Left forelimb (tissue), 1 donor: Measurements from ENCODE around the gene CSTA.

Experiments
- DNase-seq: peaks from one replicate; pipeline ENCODE4 v3.0.0-alpha.2; 2018; ENCODE audit warnings: low spot score

Gene CSTA, protein sequence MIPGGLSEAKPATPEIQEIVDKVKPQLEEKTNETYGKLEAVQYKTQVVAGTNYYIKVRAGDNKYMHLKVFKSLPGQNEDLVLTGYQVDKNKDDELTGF

DNA sequence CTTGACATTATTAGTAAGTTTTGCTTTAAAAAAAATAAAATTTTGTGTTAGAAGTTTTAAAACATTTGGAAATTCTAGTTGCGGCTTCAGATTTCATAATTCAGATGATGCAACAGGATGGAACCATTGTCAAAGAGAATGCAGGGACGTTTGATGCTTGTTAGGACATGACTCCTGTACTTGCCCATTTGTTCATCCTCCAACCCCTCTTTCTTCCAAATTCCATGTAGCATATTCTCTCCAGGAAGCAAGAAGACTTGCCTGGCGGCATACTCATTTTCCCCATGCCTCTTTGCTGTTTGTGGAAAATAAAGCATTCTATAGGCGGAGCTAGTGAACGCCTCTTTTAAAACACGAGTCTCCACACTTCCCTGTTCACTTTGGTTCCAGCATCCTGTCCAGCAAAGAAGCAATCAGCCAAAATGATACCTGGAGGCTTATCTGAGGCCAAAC, at the start of gene CSTA:
Gene CSTA (plus strand): TSS at position 378 of the 453 bp plus-strand sequence. CDS start 45 bp downstream, at position 423.
- DNase-seq = no peak

DNA sequence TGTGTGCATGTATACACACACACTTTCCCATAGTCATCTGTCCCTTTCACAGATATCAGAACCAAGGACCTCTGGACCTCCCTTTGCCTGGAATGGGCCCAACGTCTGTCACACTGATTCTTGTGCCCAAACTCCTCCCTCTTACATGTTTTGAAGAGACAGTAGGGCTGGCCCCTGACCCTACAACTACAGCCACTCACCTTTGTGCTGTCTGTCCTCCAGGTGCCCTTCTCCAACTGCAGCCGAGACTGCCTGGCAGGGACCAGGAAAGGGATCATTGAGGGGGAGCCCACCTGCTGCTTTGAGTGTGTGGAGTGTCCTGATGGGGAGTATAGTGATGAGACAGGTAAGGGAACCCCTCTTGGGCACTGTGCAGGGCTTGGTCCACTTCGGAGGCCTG, 43.2 kb upstream of the CSTA start:
- DNase-seq = no peak

DNA sequence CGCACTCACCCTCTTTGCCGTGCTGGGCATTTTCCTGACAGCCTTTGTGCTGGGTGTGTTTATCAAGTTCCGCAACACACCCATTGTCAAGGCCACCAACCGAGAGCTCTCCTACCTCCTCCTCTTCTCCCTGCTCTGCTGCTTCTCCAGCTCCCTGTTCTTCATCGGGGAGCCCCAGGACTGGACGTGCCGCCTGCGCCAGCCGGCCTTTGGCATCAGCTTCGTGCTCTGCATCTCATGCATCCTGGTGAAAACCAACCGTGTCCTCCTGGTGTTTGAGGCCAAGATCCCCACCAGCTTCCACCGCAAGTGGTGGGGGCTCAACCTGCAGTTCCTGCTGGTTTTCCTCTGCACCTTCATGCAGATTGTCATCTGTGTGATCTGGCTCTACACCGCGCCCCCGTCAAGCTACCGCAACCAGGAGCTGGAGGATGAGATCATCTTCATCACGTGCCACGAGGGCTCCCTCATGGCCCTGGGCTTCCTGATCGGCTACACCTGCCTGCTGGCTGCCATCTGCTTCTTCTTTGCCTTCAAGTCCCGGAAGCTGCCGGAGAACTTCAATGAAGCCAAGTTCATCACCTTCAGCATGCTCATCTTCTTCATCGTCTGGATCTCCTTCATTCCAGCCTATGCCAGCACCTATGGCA, 41.1 kb upstream of the CSTA start:
- DNase-seq = no peak

DNA sequence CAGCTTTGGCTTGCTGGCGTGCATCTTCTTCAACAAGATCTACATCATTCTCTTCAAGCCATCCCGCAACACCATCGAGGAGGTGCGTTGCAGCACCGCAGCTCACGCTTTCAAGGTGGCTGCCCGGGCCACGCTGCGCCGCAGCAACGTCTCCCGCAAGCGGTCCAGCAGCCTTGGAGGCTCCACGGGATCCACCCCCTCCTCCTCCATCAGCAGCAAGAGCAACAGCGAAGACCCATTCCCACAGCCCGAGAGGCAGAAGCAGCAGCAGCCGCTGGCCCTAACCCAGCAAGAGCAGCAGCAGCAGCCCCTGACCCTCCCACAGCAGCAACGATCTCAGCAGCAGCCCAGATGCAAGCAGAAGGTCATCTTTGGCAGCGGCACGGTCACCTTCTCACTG, 40.6 kb upstream of the CSTA start:
- no peak for DNase-seq

DNA sequence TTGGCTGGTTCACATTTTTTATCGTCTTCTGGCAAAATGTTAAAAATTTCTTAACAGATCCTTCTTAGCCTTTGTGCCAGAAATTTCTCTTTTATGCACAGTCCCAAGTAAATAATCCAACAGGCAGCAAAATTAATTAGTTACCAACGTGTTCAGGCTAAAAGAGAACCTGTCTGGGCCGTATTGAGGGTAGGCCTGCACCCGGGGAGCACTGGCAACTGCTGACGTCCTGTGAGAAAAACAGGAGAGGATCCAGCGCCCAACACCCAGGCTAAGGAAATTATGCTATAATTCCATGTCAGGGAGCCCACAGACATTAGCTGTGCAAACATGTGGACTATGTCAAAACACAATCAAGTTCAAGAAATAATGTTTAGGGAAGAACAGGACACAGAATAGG, 30.7 kb upstream of the CSTA start:
- no peak for DNase-seq

DNA sequence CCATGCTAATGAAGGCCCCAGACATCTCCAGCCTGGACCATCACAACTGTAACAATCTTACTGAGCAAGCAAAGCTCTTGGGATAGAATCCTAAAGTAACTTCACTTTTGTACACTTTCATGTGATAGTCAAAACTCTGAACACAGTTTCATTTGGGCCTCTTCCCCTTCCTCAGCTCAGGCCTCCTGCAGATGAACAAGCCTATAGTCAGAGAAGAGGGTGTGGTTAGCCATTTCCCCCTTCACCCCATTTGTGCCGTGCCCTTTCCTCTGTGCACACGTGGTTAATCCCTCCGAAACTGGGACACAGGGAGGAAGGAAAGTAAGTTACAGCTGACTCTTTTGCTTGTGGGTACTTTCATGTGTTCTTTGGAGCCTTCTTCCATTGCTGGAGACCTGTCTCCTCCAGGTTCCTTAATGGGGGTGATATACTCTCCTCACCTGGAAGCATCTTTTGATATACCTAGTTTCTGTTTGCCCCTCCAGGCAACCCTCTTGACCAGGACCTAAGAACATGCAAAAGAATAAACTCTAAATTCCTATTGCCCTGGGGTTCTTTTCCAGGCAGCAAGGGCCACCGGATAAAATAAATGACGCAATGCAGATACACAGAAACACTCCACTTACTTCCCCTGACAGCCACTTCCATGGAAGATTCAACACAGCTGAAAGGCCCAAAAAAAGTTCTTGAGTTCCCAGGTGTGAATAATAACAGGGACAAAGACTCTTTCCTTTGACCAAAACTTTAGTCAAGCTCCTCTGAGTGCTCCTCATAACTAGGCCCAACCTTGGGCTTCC, 29.6 kb upstream of the CSTA start:
- DNase-seq = no peak

DNA sequence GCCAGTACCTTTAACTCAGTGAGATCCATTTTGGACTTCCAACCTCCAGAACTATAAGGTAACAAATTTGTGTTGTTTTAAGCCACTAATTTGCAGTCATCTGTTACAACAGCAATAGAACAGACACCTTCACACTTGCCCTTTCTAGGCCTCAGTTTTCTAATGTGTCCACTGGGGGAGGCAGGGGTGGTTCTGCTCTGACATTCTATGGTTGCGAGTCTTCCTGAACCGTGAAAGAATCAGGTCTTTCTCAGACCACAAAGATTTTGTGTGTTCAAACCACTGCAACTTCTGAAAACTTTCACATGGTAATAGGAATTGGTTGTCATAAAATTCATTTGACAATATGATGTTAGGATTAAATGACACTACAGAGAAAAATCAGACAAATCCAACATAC, 26.8 kb upstream of the CSTA start:
- DNase-seq = no peak

DNA sequence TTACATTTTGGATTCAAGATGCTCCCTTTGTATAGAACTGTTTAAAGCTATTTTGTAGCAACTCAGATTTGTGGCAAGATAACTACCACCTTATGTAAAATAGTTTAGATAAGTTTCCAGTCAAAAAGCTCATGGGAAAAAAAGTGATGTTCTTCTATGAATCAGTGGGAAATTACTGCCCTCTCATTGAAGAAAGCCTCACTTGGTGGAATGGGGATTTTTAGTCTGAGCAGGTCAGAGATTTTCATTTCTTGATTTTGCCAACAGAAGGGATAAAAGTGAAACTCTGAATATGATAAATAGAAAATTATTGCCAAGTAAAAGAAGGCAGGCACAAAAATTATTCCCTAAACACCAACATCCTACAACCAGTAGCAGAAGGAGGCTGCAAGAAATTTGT, 25.8 kb upstream of the CSTA start:
- no peak for DNase-seq

DNA sequence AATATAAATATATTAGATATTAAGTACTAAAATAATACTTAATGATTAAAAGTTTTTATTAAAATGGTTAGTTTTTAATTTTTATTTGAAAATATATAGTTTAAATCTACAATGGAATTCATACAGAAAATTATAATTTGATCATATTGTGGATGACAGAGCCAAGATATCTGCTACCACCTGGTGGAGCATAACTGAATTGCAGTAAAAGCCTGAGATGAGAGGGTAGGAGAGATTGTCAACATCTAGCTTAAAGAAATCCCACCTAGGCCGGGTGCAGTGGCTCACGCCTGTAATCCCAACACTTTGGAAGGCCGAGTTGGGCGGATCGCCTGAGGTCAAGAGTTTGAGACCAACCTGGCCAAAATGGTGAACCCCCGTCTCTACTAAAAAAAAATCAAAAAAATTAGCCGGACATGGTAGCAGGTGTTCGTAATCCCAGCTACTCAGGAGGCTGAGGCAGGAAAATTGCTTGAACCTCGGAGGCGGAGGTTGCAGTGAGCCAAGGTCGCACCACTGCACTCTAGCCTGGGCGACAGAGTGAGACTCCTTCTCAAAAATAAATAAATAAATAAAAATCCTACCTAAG, 25.1 kb upstream of the CSTA start:
- DNase-seq = no peak

DNA sequence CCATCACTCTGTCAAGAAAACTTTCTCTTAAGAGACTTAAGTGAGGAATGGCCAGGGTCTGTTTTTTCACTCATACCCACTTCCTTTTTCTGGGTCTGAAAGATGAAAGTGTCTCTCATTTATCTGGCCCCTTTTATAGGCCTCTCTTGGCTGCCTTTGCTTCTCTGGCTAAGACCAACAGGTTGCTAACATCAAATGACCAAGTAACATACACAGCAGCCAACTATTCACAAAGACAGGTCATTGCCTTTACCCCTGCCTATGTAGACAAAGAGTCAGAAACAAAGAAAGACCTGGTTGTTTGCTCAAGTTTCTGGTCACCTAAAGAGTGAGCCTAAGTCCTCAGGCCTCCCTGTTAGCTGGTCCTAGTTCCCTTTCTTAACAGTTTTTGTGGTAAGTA, 24.0 kb upstream of the CSTA start:
- DNase-seq = no peak

DNA sequence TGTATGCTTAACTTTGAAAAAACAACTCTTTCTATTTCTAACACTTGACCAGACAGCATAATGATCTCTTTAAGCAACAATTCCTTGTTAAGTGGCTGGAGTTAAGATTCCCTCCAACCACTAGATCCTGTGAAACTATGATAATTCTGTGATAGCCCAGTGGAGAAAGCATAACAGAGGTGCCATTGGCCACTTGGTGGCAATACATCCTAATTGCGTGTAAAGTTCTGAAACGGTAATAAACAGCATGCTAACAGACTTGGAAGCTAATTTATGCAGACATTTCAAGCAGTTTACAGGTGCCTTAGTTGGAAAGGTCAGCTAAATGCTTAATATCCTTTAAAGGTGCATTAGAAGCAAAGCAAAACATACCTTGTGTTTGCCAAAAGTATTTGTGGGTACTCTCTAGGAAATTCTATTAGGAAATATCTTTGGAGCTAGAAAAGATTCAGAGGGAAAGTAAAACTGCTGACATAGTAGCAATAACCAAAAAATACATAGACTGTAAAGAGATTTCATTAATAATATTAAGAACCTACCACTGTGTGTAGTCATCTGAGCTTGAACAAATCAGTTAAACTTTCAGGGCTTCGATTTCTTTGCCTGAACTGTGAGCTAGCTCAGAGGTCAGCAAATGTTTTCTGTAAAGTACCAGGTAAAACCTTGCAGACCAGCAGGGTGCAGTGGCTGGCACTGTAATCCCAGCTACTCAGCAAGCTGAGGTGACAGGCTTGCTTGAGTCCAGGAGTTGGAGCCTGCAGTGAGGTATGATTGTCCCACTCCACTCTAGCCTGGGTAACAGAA, 19.0 kb upstream of the CSTA start:
- DNase-seq = no peak

DNA sequence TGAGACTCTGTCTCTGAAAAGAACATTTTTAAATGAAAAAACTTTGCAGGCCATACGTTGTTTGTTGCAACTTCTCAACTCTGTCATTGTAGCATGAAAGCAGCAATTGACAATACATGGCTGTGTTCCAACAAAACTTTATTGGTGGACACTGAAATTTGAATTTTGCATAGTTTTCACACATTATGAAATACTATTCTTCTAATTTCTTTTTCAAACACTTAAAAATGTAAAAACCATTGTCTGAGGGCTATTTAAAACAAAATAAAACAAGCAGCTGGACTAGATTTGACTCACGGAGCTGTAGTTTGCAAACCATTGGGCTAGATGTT, 18.5 kb upstream of the CSTA start:
- DNase-seq = no peak

DNA sequence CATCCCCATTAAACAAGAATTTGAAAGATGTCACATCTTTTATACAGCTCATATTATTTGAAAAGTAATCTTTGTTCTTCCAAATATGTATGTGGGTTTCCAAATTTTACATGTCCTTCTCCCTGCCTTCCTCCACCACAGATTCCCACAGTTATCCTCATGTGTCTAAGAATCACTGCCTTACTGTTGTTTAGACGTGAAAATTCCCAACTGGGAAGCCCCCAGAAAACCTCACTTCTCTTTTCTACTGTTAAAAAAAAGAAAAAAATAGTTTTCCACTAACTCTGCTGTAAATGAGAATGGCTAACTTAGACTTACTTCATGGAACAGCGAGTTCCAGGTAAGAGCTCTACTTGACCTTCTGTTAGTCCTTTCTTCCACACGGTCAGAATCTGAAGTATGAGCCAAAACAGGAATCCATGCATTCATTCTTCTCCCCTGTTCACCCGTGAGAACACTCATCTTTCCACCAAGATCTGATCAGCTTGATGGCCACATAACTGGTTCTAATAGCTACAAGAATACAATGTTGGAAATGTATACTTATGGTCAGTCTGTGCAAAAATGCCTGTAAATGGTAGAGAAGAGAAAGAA, 17.9 kb upstream of the CSTA start:
- DNase-seq = no peak

DNA sequence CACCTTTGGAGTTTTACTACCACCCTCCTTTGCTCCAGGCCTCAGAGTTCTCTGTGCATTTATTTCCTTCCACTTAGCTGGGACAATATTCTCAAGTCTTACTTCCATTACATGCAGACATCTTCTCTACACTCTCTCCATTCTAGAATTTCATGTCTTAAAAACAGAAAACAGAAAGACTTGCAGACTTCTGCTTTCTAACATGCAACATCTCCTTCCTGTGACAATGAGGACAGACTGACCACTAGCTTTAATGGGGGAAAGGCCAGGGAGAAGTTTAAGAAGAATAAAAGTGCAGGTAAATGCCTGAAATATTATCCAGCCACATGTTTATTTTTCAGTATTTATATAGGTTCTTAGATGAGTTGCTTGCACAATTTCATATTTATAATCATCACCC, 17.1 kb upstream of the CSTA start:
- no peak for DNase-seq

DNA sequence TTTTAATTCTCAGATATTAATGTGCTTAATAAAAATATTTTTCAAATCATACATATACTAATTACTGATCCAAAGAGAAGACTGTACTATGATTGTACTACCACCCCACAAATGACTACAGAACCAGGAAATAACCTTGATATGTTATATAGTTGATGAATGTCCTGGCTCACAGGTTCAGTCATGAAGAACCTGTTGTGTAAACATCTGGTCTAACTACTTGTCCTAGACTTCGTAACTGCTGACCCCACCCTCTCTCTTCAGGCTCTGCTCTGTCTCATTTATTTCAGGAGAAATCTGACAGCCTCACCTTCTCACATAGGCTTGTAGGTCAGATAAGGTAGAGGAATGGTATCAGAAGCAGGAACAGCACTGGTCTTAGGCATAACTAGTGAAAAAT, 14.7 kb upstream of the CSTA start:
- no peak for DNase-seq

DNA sequence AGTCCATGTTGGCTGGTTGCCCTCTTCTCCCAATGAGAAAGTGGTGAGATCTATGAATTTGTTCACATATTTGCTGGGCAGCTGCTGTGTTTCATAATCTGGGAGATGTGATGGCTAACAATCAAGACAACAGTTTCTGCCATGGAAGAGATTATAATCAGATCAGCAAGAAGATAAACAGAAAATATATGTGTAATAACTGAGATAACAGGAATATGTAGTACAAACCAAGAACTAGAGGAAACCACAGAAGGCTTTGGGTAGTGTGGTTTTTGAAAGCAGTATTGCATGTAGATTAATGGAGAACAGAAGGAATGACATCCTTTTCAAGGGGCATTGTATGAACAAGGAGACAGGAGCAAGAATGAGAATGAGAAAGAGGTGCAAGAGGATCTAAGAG, 12.2 kb upstream of the CSTA start:
- no peak for DNase-seq

DNA sequence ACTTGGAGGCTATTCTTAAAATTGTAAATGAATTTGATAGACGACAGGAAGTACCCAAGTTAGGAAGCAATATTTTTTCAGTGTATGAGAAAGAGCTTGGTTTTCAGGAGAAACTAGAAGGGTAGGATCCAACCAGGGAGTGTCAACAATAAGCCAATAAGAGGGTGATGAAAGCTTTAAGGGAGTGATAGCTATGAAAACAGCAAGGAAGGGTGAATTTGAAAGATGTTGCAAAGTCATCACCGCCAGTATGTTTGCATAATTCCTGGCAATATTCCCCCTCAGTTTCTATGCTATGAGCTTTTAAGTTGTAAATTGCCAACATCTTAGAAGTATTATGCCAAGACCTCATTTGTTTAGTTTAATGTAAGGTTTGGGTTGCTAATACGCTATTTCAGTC, 11.8 kb upstream of the CSTA start:
- DNase-seq = no peak

DNA sequence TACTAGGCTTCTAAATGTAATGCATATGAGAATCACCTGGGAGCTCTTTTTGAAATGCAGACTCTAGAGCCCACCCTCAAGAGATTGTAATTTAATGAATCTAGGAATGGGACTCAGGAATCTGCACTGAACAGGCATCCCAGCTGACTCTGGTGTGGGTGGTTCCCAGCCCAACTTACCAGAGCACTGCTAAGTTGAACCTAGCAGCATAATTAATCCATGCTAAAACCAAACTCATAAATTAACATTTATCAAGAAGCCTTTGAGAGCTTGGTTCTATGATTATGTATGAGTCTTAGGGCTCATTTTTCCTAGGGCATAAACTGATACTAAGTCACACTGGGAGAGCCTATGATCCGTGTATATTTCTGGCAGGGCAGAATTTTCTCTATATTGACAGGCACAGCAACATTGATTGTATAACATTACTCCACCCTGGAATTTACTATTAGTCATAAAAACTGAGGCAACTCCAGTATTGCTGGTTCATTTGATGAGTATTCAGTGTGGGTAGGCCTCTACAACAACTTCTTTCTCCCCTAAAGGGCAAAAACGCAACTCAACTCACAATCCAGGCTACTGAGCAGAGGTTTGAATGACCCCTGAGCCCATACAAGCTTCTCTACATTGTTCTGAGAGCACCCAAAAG, 10.7 kb upstream of the CSTA start:
- no peak for DNase-seq

DNA sequence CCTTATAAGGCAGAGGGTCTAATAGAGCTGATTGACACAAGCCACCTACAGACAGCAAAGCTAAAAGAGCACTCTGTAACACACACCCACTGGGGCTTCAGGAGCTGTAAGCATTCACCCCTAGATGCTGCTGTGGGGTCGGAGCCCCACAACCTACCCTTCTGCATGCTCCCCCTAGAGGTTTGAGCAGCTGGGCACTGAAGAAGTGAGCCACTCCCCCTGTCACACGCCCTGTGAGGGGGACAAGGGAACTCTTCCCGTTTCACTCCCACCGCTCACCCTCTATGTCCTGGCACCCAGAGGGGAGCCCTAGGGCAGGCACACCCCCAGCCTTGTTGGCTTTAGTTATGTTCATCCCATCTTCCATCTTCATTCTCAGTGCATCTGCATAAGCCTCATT, 9.4 kb upstream of the CSTA start:
- DNase-seq = no peak

DNA sequence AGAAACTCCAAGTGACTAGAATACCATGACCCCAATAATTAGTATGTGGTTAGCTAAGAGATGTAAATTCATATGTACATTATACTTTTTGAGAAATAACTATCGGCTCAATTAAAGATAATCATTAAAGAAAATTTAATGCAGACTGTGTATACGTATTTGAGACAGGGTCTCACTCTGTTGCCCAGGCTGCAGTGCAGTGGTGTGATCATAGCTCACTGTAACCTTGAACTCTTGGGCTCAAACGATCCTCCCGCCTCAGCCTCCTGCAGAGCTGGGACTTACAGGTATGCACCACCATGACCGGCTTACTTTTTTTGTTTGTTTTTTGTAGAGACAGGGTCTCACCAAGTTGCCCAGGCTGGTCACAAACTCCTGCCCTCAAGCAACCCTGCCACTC, 8.7 kb upstream of the CSTA start:
- no peak for DNase-seq

DNA sequence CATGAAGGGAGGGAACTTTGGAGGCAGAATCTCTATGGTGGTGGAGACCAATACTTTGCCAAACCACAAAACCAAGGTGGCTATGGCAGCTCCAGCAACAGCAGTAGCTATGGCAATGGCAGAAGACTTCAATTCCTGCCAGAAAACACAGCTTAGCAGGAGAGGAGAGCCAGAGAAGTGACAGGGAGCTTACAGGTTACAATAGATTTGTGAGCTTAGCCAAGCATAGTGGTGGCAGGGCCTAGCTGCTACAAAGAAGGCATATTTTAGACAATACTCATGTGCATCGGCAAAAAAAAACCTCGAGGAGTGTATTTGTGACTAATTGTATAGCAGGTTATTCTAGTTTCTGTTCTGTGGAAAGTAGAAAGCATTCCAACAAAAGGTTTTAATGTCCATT, 6.4 kb upstream of the CSTA start:
- no peak for DNase-seq
